Suppressor macrophage treated with lipopolysaccharide for 4 hours (primary cell): ENCODE results near the gene HOXB3.

Experiments used
- DNase-seq: peaks from one replicate; pipeline ENCODE4 v3.0.0-alpha.2; 2020

Gene HOXB3

DNA sequence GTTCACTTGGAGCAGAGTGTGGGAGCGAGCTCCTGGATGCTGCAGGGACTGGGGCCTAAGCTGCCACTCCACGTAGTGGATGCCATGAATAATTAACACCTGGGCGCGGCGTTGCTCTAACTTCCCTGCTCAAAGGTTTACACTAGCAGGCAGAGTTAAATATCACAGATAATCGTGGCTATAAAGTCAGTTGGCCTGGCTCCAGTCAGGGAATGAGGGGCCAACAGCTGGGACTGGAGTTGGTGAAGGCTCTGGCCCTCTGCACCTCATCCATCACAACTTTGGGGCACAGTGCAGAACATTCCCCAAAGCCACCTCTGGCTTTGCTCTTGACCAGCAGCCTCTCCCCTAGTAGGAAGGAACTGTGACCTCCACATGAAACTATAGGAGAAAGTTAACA lies 22.8 kb downstream of the HOXB3 start:
- no peak for DNase-seq

- DNase-seq: no peak
These were observed 23.3 kb downstream of the HOXB3 start for GRCh38 chr17:48566717-48567116.

GRCh38 chr17:48565925-48566710 lies 23.9 kb downstream of the HOXB3 start:
- DNase-seq: no peak

- DNase-seq: no peak
These were observed 25.0 kb downstream of the HOXB3 start for GRCh38 chr17:48565022-48565554.

DNA sequence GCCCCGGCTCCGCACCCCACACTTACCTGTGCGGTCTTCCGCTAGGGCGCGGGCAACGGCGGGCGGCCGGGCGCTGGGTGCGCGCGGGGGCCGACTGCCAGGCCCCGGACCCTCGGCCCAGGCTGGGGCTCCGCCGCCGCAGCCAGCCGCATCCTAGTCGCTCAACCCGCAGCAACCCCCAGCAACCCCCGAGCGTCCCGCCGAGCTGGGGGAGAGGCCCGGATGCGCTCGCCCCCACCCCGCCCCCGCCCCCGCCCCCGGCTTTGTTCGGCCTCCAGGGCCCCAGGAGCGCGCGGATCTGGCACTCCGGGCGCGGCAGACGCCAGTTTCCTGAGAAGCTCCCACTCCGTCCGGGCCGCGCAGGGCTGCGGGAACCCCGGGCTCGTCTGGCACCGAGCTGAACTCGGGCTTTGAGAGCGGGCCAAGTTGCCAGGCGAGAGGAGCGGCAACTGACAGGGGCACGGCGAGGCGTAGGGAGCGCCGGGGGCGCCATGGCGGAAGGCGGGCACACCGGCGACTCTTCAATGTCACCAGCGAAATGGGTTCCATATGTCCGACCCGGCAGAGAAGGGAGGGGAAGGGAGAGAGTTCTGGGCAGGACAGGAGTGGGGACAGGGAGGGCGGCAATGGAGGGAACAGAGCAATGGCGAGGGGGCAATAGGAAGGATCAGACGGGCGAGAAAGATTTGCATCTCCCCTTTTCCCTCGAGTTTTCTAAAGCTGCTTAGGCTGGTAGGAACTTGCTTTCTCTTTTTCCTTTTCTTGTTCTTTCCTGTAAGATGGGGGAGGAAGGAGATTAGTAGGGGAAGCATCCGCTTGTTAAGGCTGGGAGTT lies 25.6 kb downstream of the HOXB3 start:
- DNase-seq: no peak

DNA sequence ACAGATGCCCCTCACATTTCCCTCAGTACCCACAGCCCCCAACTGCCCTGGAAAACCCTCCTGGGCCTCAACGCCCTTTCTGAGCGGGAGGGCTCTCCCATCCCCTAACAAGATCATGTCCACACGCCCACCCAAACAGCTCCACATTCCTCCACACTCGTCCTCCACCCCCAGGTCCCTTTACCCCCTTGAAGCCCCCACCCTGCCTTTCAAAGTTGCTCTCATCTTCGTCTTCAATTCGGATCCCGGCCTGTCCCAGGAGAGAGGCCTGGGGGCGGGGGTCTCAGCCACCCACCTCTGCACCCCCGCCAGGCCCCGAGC lies 26.2 kb downstream of the HOXB3 start:
- no peak for DNase-seq

DNA sequence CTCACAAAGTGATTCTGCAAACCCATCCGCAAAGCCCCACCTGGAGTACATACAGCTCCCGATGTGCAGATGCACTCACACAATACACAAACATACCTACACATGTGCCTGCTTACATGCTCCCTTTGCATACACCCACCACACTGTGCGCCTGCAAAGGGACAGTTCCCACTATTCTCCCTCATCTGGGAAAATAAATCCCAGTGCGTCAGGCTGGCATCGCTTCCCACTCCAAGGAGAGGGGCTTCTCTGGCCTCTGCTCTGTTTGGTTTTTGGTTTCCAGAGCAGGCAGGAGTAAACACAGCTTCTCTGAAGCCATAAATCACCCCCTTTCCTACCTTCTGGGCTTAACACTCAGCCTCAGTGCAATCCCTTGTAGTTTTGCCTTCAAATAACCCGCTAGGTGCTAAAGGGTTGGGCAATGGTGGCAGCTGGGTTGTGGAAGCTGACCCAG lies 26.6 kb downstream of the HOXB3 start:
- DNase-seq: no peak

DNA sequence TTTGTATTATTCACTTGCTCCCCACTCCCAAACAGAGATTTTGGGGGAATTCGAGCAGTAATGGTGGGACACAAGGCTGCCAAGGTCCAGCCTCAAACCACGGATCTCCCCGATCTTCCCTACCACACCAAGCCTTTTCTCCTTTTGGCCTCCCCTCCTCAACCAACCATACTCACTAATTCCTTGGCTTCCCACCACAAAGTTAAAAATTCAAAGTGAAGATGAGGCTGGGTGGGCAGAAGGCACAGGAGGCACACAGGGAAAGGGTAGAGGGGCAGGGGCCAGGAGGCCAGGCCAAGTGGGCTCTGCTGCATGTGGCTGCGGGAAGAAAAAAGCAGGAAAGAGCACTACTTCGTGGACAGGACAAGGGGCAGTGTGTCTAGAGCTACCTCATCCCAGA lies 27.1 kb downstream of the HOXB3 start:
- no peak for DNase-seq

- no peak for DNase-seq
These were observed 27.9 kb downstream of the HOXB3 start for GRCh38 chr17:48561884-48562810.

- no peak for DNase-seq
These were observed 29.9 kb downstream of the HOXB3 start for GRCh38 chr17:48559840-48560817.

DNA sequence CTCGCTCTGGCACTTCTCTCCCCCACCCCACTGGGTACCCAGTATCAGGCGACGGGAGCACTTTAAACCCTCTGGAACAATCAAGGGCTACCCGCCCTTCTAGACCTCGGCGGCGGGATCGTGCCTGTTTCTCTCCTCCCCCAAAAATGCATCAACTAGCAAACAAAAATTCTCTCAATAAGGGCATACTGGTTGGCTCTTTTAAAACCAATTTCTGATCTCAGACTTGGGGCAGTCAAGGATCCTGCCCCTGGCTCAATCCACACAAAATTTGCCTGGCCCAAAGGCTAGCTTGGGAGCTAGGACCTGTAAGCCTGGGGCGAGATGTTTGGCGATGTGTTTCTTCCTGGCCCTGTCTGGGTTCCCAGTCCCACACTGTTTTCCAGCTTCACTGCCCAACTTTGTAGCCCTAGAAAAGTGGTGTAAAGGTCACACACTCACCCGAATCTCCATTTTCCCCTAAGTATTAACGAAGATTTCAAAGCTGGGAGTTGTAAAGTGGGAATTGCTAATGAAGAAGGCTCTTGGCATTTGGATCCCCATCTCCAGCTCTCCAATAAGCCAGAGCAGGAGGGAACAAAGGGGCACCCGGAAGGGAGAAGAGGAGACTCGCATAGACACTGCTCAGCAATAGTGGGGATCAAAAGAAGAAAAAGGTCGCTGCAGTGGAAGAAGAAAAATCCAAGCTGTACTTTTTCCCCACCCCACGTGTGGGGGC lies 30.8 kb downstream of the HOXB3 start:
- no peak for DNase-seq

DNA sequence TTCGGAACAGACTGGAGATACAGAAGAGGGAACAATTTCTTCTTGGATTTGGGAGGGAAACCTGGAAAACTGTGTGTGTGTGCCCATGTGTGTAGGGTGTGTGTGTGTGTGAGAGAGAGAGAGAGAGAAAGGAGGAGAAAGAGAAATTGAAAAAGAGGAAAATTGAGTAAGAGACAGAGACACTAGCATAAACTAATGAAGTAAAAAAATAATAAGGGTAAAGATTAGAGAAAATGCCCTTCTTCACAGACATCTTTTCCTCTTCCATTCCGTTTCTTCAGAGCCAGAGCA lies 31.3 kb downstream of the HOXB3 start:
- no peak for DNase-seq

GRCh38 chr17:48558057-48558830 lies 31.8 kb downstream of the HOXB3 start:
- no peak for DNase-seq

DNA sequence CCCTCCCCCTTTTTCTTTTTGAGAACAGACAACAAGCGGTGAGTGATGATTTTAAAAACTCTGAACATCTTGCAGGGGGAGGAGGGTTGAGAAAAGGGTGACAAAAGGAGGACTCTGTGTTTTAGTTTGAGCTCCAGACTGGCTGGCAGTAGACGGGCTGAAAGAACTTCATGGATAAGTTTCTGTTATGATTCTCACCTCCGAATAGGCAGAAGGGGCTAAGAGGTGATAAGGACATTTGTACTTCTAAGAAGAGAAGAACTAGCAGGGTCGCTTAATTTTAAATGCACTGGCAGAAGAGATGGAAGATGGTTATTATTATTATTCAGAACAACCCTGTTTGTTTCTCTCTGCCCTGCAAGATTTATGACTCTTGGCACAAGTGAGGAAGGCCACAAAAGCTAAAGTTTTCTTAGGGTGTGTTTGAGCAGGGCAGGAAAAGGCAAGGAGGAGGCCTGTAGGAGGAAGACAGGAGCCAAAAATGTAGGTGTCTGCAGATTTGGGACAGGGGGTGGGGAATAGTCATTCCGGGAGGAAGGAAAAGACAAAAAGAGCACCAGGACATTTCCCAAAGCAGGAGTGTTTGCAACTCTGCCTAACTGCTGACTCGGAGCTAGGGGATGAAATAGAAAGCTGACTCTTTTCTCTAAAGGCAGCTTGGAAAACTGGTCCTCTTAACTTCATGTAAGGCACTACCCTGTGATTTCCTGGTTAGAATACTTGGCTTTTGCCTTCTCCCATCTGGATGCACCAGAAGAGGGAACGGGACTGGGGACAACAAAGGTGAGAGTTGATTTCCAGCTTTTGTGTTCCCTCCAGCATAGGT lies 33.3 kb downstream of the HOXB3 start:
- no peak for DNase-seq

- no peak for DNase-seq
These were observed 33.8 kb downstream of the HOXB3 start for GRCh38 chr17:48556229-48556575.

- DNase-seq: no peak
These were observed 34.5 kb downstream of the HOXB3 start for GRCh38 chr17:48555258-48556228.

GRCh38 chr17:48554412-48555257 lies 35.4 kb downstream of the HOXB3 start:
- DNase-seq: no peak
